Inferior parietal cortex (tissue), 1 donor: ENCODE results near the gene MRPL52.

Experiments
- DNase-seq: peaks from one replicate; pipeline ENCODE4 v3.0.0-alpha.2; 2016; ENCODE audit errors: extremely low spot score

The MRPL52 gene

DNA sequence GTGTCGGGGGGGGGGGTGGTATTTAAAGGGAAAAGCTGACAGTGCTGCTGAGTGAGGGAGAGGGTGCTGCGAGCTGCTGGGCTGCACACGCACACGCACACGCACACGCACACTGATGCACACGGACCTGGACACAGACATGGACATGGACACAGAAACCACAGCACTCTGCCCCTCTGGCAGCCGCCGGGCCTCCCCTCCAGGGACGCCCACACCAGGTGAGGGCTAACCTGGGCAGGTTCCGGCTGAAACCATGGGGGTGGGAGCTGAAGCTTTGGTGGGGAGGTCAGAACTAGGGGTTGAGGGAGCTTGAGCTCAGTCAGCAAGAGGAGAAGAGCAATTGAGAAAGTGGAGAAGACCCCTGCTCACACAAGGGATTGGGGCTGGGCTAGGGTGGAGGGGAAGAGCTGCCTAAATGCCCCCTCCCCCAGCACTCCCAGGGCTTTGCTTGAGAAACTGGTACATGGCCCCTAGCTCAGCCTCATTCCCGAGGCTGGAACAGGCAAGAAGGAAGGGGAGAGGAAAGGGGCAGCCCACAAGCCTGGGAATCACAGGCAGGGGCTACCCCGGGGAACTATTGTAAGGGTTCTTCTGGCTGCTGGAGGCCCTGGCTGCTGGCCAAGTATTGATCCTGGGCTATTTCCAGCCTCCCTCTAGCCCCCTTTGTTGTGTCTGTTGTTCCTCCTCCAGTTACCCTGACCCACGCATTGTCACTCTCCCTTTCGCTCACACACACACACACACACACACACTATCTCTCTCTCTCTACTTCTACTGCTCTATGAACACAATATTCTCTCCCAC is 53.7 kb downstream of the MRPL52 start, which contains the start of gene REM2:
REM2 (plus strand) TSS at position 50 of the 804 bp plus-strand sequence; CDS start at position 116, 66 bp downstream.
- no peak for DNase-seq

DNA sequence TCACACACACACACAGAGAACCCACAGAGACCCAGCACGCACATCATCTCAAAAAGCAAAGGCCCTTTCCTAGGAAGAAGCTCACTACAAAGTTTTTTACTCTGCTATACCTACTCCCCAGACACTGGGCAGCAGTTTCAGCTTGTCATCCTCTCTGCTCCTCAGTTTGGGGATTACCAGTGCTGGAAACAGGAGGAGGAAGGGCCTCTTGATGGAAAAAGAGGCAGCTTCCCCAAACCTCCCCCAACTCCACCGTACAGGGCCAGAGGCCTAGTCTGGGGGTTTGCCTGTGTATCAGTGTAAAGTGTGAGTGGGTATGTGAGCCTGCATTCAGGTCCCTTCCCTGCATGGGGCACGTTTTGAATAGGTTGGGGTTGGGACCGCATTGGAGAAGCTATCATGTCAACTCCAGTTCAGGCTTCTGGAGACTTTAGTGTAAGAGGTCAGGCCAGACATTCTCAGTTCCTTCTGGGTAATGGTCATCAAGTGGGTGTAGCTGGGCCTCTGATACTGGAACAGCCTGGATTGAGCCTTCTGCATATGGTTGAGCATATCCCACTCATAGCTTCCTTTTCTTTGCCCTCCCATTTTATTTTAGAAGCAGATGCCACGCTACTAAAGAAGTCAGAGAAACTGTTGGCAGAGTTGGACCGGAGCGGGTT is 54.5 kb downstream of the MRPL52 start:
- no peak for DNase-seq
